K562 (cell line): Measurements from ENCODE around the gene FAM20B. TPM values are rescaled to one million over a fixed set of nuclear protein-coding genes. Genes with fewer than 3 reads are reported as not detected.

ENCODE experiments used
- BMI1 ChIP-seq: fragments of 150-350 bp; IDR thresholded peaks from 2 replicates; pipeline ENCODE4 v1.6.1; 2014; ENCODE audit warnings: low read length
- ELF4 ChIP-seq: fragments of 450-650 bp; formaldehyde crosslinking; IDR thresholded peaks from 2 replicates; pipeline ENCODE4 v1.4.0; 2022; ENCODE audit warnings: missing genetic modification characterization
- EP300 ChIP-seq: IDR thresholded peaks from 2 replicates; pipeline ENCODE4 v1.6.1; 2012; ENCODE audit warnings: low read length, improper control_type of control experiment
- KLF13 ChIP-seq: fragments of 450-650 bp; IDR thresholded peaks from 2 replicates; pipeline ENCODE4 v1.6.1; 2016; ENCODE audit warnings: missing genetic modification characterization, low read depth, mild to moderate bottlenecking, missing compliant biosample characterization, moderate library complexity, borderline replicate concordance
- MAFK ChIP-seq: IDR thresholded peaks from 2 replicates; pipeline ENCODE4 v1.6.1; 2011; ENCODE audit warnings: low read length, improper control_type of control experiment
- MTF1 ChIP-seq: fragments of 250-450 bp; sonication (Bioruptor Pico); IDR thresholded peaks from 2 replicates; pipeline ENCODE4 v1.9.0; 2021; ENCODE audit warnings: moderate library complexity, mild to moderate bottlenecking, inconsistent platforms, borderline replicate concordance
- NCOA2 ChIP-seq, 2 experiments: fragments of 450-650 bp; IDR thresholded peaks; 2 replicates each; pipeline ENCODE4 v1.6.1; 2018; ENCODE audit warnings: mild to moderate bottlenecking in 2 of 2, moderate library complexity in 1 of 2; ENCODE audit not compliant: partially characterized antibody in 2 of 2
- PPARD ChIP-seq: fragments of 250-450 bp; sonication (Bioruptor Pico); IDR thresholded peaks from 2 replicates; pipeline ENCODE4 v1.8.0; 2022; ENCODE audit warnings: inconsistent platforms, mild to moderate bottlenecking, moderate library complexity
- RBFOX2 ChIP-seq: fragments of 200-400 bp; formaldehyde crosslinking; IDR thresholded peaks from 2 replicates; pipeline ENCODE4 v1.6.1; 2017; ENCODE audit warnings: low read depth, mild to moderate bottlenecking, low read length, moderate library complexity
- RCOR1 ChIP-seq, 2 experiments: IDR thresholded peaks; 2 replicates each; pipeline ENCODE4 v1.6.1; 2012; ENCODE audit warnings: low read depth in 2 of 2, low read length in 2 of 2, borderline replicate concordance in 1 of 2, improper control_type of control experiment in 1 of 2
- REST ChIP-seq, 2 experiments: fragments of 450-650 bp; formaldehyde crosslinking in 1 of 2; IDR thresholded peaks; 2 replicates each; pipeline versions ENCODE4 v1.4.0 to v1.6.1; 2014 to 2020; ENCODE audit warnings: mild to moderate bottlenecking in 2 of 2, borderline replicate concordance in 1 of 2, low read depth in 1 of 2
- SIN3A ChIP-seq, 2 experiments: fragments of 150-350 bp in 1 of 2; IDR thresholded peaks; 2 replicates each; pipeline ENCODE4 v1.6.1; 2011 to 2016; ENCODE audit warnings: borderline replicate concordance in 2 of 2, low read depth in 2 of 2, low read length in 2 of 2, mild to moderate bottlenecking in 2 of 2, moderate library complexity in 2 of 2; ENCODE audit not compliant: control insufficient read depth in 1 of 2
- TAF9B ChIP-seq: fragments of 450-650 bp; IDR thresholded peaks from 2 replicates; pipeline ENCODE4 v1.6.1; 2018; ENCODE audit warnings: mild to moderate bottlenecking; ENCODE audit not compliant: partially characterized antibody
- polyA plus RNA-seq, 8 experiments: library from polyadenylated mRNA; depleted of rRNA in 4 of 8; stranded (reverse) in 5 of 8; unstranded in 3 of 8; fragments of >200 nt; fragmentation: Nextera tagmentation in 2 of 8; fragmentation: Illumina TruSeq in 1 of 8; extraction: Ambion mirVana in 2 of 8; extraction: Trizol in 1 of 8; gene quantifications; 2 replicates each; pipeline versions ENCODE4 v1.2.1 to v1.2.3, GENCODE V29; 2011 to 2014; ENCODE audit warnings: inconsistent platforms in 1 of 8, missing spikeins in 1 of 8
- total RNA-seq, 7 experiments: library from RNA; depleted of rRNA in 6 of 7; stranded (reverse); fragments of >200 nt in 6 of 7; fragmentation: Illumina TruSeq in 2 of 7; extraction: Trizol in 2 of 7; gene quantifications; 2 replicates each; pipeline versions ENCODE4 v1.2.1 to v1.2.3, GENCODE V29; 2011 to 2021; ENCODE audit warnings: low replicate concordance in 1 of 7
- TF ChIP-seq, protein P1 (sequence below): fragments of 250-450 bp; sonication (Bioruptor Pico); IDR thresholded peaks from 2 replicates; pipeline ENCODE4 v1.8.0; 2022; ENCODE audit warnings: inconsistent platforms
- TF ChIP-seq, protein P2 (sequence below): fragments of 450-650 bp; IDR thresholded peaks from 2 replicates; pipeline ENCODE4 v1.6.1; 2016; ENCODE audit warnings: low read depth, mild to moderate bottlenecking, moderate library complexity

Gene FAM20B
- total and polyA plus RNA-seq, 9 of the 15 experiments (the other 6 are each of a cell fraction or from before 2014, with no cell fraction given): 7.2 to 67.5 (median 42.9) TPM

DNA sequence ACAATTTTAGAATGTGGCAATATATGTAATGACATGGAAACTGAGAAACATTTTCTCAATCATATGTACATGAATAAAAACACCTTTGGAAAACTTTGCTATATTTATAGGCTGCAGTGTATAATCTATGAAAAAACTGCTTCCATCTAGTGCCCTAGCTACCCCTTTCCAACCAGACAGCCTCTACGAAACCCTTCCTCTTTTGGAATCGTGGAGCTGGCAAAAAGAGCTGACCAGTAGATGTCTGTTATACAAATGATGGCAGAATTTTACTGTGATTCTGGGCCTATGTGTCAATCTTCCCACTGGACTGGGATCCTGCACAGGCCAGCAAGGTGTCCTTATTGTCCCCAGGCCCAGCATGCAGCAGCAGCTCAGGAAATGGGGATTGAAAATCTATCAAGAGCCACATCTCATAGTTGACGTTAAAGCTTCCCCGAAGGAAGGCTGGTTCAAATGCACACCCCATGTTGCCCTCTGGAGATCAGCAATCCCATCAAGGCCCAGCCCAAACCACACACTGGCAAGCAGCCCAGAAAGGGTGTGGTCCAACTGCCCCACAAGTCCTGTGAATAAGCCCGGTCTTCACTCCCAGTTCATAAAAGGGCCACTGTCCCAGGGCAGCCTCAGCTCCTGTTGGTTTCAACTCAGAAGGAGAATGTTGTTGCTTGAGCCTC is 8.8 kb upstream of the FAM20B start (continued):
- no peak; the same call in 1 of the 2 replicates for TF ChIP-seq ELF4
- TF ChIP-seq, protein P1, sequence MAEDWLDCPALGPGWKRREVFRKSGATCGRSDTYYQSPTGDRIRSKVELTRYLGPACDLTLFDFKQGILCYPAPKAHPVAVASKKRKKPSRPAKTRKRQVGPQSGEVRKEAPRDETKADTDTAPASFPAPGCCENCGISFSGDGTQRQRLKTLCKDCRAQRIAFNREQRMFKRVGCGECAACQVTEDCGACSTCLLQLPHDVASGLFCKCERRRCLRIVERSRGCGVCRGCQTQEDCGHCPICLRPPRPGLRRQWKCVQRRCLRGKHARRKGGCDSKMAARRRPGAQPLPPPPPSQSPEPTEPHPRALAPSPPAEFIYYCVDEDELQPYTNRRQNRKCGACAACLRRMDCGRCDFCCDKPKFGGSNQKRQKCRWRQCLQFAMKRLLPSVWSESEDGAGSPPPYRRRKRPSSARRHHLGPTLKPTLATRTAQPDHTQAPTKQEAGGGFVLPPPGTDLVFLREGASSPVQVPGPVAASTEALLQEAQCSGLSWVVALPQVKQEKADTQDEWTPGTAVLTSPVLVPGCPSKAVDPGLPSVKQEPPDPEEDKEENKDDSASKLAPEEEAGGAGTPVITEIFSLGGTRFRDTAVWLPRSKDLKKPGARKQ (CRISPR knock-in tag): no peak
- no peak for TF ChIP-seq NCOA2 (IDR thresholded peaks at IDR 0.05; ENCODE audit: partially characterized antibody in 2 of 2)
- TF ChIP-seq SIN3A (IDR thresholded peaks at IDR 0.05; ENCODE audit: borderline replicate concordance in 2 of 2, control insufficient read depth in 1 of 2, low read depth in 2 of 2, low read length in 2 of 2): no peak
- no peak for TF ChIP-seq BMI1
- TF ChIP-seq RBFOX2: peak; percentile 35; the same call in 1 of the 2 replicates
- TF ChIP-seq MAFK: peak; percentile 22; the same call in 1 of the 2 replicates
- TF ChIP-seq RCOR1 (IDR thresholded peaks at IDR 0.05; ENCODE audit: borderline replicate concordance in 1 of 2, low read depth in 2 of 2, low read length in 2 of 2): peak; percentile 83 to 97; a peak in 3 of 4 replicates
- TF ChIP-seq, protein P2, sequence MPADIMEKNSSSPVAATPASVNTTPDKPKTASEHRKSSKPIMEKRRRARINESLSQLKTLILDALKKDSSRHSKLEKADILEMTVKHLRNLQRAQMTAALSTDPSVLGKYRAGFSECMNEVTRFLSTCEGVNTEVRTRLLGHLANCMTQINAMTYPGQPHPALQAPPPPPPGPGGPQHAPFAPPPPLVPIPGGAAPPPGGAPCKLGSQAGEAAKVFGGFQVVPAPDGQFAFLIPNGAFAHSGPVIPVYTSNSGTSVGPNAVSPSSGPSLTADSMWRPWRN: no peak
- no peak for TF ChIP-seq MTF1 (CRISPR knock-in tag)
- peak; percentile 91 for TF ChIP-seq EP300
- TF ChIP-seq TAF9B: peak; percentile 10
- TF ChIP-seq PPARD (CRISPR knock-in tag): no peak
- no peak; the same call in 1 of the 2 replicates for TF ChIP-seq REST (IDR thresholded peaks at IDR 0.05; ENCODE audit: borderline replicate concordance)
- no peak for TF ChIP-seq REST (CRISPR knock-in tag; IDR thresholded peaks at IDR 0.05; ENCODE audit: low read depth)
- peak; percentile 81 for TF ChIP-seq KLF13 (tag)
